Endometrium (tissue), 2 donors: ENCODE measurements around the gene SPRED3.
"Not testable (repeated sequence)": the region's sequence is repeated elsewhere in the genome, so short reads cannot be mapped to it uniquely, and the experiment has no call there.

Experiments used
- FAIRE-seq: peaks from 2 replicates; lab custom pipeline; 2012; peaks lifted over from hg19 to GRCh38; lab: Jason Lieb, UNC
- donor health status: control.
- donor health status: control.

SPRED3 gene

DNA sequence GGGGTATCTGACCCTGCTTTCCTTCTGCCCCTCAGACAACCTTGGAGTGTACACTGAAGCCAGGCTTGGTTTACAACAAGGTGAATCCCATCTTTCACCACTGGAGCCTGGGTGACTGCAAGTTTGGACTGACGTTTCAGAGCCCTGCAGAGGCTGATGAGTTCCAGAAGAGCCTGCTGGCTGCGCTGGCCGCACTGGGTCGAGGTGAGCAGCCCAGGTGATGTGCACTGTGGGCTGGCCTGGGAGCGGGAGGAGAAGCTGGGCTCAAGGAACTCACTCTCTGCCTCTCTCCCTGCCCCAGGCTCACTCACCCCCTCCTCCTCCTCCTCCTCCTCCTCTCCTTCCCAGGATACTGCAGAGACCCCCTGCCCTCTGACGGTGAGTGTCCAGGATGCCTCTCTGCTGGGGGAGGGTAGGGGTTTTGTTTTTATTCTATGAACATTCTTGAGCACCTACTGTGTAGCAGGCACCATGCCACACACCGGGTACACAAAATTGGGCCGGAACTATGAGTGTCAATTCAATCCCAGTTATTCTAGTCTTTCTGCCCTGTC, 3.5 kb downstream of the SPRED3 start:
- FAIRE-seq, result no peak

DNA sequence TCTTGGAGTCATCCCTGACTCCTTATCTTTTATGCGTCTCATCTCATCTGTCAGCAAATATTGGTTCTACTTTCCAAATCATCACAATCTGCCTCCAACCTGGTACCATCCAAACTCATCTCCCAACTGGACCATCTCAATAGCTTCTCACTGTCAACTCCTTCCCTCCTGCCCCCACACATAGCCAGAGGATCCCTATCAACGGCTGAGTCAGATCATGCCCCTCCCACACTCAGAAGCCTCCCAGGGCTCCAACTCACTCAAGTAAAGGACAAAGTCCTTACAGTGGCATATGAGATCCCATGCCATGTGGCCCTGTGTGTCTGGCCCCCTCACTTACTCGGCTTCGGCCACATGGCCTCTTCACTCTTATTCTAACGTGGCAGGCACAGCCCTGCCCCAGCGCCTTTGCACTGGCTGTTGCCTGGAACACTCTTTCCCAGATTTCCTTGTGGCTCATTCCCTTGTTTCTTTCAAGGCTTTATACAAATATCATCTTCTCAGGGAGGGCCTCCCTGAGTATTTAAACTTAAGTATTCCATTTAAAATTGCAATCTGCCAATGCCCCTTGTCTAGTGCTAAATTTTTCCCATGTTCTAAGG, 4.3 kb downstream of the SPRED3 start:
- FAIRE-seq, result no peak

DNA sequence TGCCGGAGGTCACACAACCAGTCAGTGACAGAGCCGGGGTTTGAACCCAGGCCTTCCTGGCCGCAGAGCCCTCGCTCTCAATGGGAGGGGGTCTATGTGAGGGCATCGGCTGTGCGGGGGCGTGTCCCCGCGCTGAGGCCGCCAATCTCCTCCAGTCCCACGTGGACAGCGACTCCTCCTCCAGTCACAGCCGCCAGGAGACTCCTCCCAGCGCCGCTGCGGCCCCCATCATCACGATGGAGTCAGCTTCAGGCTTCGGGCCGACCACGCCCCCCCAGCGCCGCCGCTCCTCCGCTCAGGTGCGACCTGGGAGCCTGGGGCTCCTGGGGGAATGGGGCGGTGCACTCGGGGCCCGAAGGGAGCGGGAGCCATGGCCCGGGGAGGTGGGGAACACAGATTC, 6.0 kb downstream of the SPRED3 start:
- no peak for FAIRE-seq

DNA sequence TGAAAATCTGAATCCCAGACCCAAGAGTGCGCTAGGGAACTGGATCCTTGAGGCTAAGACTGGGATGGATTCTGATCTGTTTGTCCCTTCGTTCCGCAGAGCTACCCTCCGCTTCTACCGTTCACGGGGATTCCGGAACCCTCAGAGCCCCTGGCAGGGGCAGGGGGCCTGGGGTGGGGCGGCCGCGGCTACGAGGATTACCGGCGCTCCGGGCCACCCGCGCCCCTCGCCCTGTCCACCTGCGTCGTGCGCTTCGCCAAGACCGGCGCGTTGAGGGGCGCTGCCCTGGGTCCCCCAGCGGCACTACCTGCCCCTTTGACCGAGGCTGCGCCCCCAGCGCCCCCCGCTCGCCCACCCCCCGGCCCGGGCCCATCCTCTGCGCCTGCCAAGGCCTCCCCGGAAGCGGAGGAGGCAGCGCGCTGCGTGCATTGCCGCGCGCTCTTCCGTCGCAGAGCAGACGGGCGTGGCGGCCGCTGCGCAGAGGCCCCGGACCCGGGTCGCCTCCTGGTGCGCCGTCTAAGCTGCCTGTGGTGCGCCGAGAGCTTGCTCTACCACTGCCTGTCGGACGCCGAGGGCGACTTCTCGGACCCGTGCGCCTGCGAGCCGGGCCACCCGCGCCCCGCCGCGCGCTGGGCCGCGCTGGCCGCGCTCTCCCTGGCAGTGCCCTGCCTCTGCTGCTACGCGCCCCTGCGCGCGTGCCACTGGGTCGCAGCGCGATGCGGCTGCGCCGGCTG, 7.1 kb downstream of the SPRED3 start:
- FAIRE-seq, result no peak

DNA sequence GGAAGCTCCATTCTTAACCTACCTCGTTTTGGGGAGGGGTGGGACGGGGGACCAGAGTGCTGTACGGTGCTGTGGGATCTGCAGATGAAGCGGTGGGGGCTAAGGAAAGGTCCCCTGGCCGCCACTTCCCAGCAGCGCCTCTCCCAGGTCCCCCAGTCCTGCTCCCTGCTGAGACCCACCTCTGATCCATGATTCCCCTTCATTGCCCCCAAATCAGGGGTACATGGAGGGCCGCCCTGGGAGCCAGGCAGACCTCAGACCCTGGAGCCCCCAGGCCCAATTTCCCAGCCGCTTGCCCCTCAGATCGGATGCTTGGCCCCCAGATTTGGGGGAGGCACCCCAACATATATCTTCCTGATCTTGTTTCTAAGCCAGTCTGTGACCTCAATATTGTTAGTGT, 10.6 kb downstream of the SPRED3 start:
- FAIRE-seq, result no peak

DNA sequence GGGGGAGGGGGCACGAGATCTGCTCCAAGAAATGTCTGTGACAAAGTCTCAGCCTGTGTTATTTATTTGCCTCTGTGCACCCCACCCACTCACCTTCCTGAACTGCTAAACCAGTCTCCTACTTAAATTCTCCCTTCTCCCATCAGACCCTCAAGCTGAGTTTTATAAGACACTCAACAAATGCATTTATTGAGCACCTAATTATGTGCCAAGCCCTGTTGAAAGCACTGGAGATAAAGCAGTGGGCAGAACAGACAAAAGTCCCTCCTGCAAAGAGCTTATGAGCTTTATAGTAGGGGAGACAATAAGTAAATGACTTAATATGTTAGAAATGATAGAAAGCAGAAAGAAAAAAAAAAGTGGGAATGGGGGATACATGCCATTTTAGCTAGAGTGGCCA, 11.0 kb downstream of the SPRED3 start:
- no peak for FAIRE-seq

DNA sequence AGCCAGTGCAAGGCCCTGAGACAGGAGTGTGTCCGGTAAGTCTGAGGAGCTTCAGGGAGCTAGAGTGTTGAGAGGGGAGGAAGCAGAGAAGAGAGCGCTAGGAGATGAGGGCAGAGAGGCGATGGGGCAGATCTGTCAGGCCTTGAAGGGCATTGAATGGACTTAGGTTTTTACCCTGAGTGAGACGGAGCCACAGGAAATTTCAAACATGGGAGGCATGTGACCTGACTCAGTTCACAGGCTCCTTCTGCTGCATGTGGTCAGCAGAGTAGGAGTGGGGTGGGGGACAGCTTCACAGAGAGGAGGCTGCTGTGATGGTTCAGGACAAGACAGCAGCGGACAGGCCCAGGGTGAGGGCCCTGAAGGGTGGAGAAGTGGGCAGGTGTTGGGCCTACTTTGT, 11.9 kb downstream of the SPRED3 start:
- FAIRE-seq, result no peak

DNA sequence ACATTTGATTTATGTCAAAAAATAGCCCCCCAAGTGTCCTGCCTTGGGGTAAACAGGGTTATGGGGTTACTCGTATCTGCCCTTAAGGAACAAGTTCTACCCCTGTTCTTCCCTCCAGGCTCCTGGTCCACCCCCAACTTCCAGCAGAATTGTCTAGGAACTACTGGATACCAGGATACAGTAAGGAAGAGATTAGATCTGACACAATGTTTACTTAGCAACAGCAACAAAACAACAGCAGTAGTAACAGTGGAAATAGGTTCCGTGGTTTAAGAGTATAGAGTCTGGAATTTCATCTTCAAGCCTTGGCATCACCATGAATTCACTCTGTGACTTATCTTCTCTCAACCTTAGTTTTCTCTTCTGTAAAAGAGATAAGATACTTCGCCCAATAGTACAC, 12.7 kb downstream of the SPRED3 start:
- FAIRE-seq, result no peak

DNA sequence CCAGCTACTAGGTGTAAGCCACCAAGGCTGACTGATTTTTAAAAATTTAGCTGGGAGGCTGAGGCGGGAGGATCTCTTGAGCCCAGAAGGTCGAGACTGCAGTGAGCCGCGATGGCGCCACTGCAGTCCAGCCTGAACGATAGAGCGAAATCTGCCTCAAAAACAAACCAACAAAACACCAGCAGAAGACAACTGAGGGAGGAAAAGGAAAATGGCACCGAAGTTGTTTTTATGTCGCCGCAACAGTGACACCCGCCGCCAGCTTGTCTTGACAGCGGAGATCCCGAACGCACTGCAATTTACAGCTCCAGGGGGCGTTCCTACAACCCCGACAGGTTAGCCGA, 14.1 kb downstream of the SPRED3 start:
- no peak for FAIRE-seq

DNA sequence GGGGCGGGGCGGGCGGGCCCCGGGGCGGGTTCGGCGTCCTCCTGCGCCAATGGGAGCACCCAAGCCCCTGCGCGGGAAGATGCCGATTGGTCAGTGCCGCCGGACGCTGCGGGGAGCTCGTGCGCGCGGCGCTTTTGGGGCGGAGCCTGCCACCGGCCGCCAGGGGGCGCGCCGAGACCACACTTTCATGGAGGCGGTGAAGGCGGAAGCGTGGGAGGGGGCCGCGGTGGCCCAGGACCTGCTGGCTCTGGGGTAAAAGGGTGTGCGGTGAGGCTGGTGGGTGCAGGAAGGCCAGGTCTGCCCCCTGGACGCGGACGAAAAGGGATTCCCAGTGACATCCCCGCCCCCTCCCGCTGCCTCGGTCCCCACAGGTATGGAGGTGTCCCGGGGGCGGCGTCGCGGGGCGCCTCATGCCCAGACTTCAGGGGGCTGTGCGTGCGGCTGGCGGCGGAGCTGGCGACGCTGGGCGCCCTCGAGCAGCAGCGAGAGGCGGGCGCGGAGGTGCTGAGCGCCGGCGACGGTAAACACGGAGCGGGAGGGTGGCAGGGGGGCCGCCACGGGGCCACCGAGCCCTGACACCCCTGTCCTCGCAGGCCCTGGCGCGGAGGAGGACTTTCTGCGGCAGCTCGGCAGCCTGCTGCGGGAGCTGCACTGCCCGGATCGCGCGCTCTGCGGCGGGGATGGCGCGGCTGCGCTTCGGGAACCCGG, 14.6 kb downstream of the SPRED3 start, which contains the start of gene FAM98C:
TSS of gene FAM98C (plus strand) at position 127 of the 708 bp plus-strand sequence. CDS start at position 188, 61 bp downstream.
- FAIRE-seq, result no peak

DNA sequence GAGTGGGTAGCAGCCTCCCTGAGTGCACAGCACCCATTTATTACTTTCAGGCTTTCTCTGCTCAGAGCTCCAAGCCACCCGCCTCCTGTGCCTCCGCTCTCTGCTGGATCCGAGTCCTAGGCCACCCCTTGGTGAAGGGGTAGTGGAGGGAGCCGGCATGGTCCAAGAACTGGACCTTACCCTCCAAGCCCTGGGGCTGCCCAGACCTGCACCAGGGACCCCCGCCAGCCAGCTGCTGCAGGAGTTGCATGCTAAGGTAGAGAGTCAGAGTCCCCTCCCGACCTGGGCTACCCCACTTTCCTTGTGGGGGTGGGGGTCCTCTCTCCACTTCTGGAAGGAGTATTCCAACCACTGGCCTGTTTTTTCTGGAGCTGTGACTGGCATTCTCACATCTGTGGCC, 16.4 kb downstream of the SPRED3 start:
- no peak for FAIRE-seq

DNA sequence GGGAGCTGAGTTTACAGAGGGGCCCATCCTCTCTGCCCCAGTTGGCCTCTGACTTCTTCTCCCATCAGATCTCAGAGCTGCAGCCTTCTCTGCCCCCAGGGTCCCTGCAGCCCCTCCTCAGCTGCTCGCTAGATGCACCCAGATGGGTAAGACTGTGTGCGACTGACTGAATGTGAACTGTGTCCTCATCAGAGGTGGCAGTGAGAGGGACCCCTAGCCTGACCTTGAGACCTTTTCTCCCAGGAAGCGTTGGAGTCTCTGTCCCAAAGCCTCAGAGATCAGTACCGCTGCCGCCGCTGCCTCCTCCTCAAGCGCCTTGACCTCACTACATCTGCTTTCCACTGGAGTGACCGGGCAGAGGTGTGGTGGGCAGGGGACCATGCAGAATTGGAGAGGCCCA, 16.8 kb downstream of the SPRED3 start:
- no peak for FAIRE-seq

DNA sequence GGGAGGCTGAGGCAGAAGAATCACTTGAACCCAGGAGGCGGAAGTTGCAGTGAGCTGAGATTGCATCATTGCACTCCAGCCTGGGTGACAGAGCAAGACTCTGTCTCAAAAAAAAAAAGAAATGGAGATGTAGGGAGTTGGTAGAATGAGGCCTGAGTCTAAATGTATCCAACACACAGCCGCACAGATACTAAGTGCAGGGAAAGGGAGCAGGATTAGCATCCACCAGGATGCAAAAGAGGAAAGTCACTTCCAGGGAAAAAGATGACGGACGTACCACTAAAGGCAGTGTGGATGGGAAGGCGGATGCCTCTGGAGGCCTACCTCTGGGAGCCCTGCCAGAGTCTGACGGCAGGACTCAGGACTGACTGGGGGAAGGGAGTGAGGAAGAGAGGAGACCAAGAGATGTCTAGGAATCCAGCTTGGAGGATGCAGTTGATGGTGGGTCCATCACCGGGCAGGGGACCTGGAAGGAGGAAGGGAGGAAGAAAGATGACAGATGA, 21.2 kb downstream of the SPRED3 start:
- FAIRE-seq, result no peak

DNA sequence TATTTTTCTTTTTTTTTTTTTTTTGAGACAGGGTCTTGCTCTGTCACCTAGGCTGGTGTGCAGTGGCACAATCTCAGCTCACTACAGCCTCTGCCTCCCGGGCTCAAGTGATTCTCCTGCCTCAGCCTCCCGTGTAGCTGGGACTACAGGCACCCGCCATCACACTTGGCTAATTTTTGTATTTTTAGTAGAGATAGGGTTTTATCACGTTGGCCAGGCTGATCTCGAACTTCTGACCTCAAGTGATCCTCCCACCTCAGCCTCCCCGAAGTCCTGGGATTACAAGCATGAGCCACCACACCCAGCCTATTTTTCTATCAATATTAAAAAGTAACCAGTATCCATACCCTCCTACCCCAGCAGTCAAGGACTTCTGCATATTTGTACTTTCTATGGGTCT, 21.9 kb downstream of the SPRED3 start:
- FAIRE-seq, result not testable (repeated sequence)

DNA sequence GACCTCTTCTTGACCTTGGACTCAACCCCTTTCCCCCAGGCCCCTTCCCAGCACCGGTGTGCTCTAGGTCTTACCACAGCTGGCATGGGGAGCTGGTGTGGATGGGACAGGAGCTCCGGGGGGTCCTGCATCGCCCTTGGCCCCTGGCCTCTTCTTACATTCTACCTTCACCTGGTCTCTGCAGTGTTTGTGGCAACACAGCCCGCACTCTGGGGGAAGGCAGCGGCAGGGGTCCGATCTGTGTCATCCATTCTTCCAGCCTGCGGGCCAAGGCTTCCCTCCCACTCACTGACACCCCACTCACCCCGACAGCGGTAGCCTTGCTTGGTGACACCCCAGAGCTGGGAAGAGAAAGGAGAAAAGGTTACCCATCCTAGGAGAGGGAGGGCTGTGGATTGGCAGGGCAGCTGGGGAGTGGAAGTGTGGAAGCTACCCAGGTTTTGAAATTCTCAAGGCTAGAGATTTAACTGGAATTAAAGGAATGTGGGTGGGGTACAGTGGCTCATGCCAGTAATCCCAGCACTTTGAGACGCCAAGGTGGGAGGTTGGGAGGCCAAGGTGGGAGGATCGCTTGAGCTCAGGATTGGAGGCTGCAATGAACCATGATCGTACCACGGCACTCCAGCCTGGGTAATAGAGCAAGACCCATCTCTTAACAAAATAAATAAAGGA, 22.7 kb downstream of the SPRED3 start:
- FAIRE-seq, result no peak

DNA sequence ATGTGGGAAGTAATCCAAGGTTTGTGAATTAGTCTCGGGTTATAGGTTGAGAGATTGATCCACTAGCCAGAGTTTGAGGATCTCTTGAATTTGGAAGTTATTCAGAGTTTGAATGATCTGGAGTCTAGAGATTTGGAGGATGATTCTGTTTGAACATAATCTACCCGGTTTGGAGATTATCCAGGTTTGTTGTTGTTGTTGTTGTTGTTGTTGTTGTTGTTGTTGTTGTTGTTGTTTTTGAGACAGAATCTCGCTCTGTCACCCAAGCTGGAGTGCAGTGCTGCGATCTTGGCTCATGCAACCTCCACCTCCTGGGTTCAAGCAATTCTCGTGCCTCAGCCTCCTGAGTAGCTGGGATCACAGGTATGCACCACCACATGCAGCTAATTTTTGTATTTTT, 23.4 kb downstream of the SPRED3 start:
- not testable (repeated sequence) for FAIRE-seq

DNA sequence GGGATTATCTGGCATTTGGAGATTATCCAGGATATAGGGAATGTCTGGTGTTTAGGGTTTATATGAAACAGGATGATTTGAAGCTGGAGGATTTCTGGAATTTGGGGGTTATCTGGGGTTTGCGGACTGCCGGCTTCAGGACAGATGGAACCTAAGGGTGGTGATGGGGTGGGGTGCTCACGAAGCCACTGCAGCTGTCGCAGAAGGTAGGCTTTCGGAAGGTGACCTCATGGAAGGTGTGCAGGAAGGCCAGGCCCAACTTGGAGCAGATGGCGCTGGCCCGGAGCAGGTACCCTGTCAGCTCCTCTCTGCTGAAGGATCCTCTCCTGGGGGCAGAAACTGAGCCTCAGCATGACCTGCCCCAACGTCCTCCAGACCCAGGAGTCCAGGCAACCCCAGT, 24.0 kb downstream of the SPRED3 start:
- no peak for FAIRE-seq

DNA sequence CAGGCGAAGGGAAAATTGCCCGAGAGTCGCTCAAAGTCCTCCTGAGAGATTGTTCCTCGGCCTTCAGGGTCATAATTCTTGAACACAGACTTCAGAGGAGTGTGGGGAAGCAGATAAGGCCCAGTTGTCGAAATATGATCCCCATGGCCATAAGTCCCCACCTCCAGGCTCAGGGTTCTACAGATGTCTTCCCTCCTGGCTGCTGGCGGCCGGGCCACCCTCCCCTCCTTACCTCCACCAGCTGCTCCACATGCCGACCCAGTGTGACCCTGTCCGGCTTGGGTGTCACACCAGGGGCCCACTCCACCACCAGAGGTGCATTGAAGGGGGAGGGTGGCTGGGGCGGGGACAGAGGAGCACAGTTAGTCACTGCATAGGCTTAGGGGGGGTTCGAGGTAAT, 24.5 kb downstream of the SPRED3 start:
- FAIRE-seq, result no peak

DNA sequence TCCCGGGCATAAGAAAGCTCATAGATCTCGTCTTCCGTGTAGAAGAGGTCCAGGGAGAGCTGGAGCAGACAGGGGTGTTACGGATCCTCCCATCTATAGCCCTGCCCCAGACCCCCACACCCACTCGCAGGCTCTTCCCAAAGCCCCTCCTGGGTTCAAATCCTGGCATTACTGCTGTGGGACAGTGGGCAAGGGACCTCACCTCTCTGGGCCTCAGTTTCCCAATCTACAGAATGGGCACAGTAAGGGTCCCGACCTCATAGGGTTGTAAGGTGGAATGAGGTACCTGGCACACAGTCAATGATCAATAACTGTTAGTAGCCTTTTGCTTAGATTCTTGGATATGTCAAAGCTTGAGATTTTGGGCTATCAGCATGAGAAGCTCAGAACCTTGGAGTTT, 24.9 kb downstream of the SPRED3 start:
- no peak for FAIRE-seq

DNA sequence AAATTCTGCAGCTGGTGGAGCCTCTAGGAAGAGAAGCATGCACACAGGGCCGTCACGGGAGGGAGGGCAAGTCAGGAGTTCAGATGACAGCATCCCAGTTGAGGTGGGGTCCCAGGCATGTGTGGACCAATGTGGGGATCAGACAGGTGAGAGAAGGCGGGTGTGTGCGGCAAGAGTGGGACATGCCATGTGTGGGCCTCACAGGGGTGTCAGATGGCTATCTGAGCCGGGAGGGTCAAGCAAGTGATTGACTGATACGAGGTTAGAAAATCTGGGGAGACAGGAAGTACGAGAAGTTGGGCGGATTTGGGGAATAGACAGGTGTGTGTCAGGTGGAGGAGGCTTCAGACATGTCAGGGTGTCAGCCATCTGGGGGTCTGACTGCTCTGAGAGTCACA, 28.6 kb downstream of the SPRED3 start:
- no peak for FAIRE-seq

DNA sequence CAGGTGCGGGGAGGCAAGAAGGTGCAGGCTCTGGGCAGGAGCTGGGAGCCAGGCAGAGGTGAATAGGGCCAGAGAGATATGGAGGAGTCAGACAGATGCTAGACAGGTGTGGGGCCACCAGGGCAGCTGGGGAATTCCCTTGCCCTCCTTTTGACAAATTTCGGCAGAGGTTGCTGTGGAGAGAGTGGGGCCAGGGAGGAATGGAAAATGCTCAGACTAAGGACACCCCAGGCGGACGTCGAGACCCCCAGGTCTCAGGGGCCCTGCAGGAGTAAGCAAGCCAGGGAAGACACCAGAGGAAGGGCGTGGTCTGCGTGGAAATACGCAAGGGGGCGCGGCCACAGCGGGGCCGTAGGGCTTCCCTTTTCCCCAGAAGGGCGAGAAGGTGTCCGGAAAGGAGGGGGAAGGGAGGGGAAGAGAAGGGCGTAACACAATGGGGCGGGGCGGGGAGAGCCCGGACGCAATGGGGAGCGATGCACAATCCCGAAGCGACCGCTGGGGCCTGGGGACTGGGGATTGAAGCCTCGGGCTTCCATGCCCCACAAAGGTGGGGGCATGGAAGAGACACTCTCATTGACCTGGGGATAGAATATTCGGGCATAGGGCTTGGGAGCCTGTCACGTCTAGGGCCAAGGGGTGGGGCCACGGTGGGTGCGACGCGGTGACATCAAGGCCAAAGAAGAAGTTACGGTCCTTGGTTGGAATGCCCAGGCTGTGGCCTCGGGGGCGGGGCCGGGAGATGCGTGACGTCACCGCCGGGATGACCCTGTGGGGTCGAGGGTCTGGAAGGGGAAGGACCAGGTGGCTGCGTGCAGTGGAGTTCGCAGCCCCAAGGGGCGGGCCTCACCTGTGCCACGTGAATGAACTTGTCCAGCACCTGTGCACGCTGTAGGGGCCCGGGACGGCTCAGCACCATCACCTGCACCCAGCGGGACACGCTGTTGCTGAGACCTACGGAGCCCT, 29.3 kb downstream of the SPRED3 start:
- FAIRE-seq, result no peak
